Hippocampal formation (tissue), 2 donors: Measurements from ENCODE around the gene APMAP.
"Not testable (repeated sequence)": the region's sequence is repeated elsewhere in the genome, so short reads cannot be mapped to it uniquely, and the experiment has no call there.

ENCODE experiments used
- DNase-seq, 2 donors: peaks; one replicate each; lab custom pipeline; 2025; lab: John Stamatoyannopoulos, UW

Gene APMAP

GRCh38 chr20:24933266-24933908, 59.2 kb downstream of the APMAP start:
- no peak for DNase-seq

DNA sequence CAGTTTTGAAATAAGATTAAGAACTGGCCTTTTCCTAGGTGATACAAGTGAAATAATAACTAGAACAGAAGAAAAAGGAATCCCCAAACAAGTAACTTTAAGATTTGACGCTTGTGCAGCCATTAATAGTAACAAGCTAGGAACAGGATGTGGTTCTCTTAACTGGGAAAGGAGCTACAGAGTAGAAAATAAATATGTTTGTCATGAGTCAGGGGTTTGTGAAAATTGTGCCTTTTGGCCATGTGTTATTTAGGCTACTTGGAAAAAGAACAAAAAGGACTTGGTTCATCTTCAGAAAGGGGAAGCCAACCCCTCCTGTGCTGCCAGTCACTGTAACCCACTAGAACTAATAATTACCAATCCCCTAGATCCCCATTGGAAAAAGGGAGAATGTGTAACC, 60.7 kb downstream of the APMAP start:
- not testable (repeated sequence) for DNase-seq

- not testable (repeated sequence) for DNase-seq
Measured at GRCh38 chr20:24930724-24931688, 61.5 kb downstream of the APMAP start.

- not testable (repeated sequence) for DNase-seq
Measured at GRCh38 chr20:24929867-24930723, 62.5 kb downstream of the APMAP start.

- DNase-seq: not testable (repeated sequence)
Measured at GRCh38 chr20:24929259-24929658, 63.3 kb downstream of the APMAP start.

DNA sequence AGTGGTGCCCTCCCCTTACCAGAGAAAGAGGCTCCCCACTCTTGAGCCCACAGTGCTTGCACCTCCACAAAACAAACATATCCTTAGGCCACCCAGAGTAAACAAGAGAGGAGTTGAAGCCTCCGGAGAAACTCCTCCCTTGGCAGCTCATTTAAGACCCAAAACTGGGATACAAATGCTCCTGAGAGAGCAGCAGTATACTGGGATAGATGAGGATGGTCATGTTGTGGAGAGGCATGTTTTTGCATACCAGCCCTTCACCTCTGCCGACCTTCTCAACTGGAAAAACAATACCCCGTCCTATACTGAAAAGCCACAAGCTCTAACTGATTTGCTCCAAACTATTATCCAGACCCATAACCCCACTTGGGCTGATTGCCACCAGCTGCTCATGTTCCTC, 71.8 kb downstream of the APMAP start:
- DNase-seq: not testable (repeated sequence)

GRCh38 chr20:24919665-24920064, 72.9 kb downstream of the APMAP start:
- not testable (repeated sequence) for DNase-seq

- no peak for DNase-seq
Measured at GRCh38 chr20:24918579-24919566, 73.7 kb downstream of the APMAP start.

DNA sequence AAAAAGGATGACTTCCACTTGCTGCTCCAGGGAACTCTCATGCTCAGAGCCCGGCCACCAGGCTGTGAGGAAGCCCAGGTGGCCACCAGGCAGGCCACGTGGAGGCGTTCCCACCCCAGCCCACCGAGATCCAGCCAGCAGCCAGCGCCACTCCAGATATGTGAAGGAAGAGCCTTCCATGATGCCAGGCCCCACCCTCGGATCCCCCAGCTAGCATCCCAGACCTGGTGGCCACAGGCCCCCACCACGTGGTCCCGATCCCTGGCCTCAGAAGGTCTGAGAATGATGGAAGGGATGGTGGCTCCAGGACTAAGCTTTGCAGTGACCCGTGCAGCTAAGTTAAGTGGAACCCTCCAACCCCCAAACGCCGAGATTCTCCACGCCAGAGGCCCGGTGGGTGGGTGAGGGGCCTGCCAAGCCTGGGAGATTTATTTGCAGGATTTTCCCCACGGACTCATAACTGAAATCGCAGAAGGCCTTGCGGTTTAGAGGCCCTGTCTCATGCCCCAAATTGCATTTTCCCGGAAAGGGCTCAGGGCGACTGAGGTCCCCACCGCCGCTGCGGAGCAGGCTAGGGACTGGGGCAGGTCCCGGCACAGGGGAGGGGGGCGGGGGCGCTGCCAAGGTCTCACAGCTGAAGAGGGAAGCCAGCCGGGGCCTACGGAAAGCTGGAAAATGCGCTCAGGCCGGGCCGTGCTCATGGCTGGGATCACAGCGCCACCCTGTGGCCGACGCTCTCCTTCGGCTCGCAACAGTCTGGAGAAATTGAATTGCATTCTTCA, 74.6 kb downstream of the APMAP start:
- peak; percentile 59 to 74 for DNase-seq

- no peak for DNase-seq
Measured at GRCh38 chr20:24917056-24917455, 75.5 kb downstream of the APMAP start.

- DNase-seq: no peak
Measured at GRCh38 chr20:24916412-24916811, 76.1 kb downstream of the APMAP start.

DNA sequence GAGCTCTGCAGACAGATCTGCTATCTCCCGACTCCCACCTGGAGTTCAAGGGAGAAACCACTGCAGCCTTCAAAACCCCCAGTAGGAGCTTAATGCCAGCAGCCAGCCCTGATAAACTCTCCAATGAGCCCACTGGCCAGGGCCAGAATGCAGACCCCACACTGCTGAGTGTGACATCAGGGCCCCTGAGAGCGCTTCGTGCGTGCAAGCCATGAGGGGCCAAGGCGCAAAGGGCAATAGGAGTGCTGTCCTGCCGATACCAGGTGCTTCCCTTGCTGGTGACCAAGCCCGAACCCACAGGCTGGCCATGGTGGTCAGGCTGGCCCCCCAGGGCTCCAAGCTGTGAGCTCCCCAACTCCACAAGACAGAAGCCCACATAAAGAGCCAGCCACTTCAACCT, 76.7 kb downstream of the APMAP start:
- no peak for DNase-seq

- no peak for DNase-seq
Measured at GRCh38 chr20:24915440-24915839, 77.1 kb downstream of the APMAP start.

DNA sequence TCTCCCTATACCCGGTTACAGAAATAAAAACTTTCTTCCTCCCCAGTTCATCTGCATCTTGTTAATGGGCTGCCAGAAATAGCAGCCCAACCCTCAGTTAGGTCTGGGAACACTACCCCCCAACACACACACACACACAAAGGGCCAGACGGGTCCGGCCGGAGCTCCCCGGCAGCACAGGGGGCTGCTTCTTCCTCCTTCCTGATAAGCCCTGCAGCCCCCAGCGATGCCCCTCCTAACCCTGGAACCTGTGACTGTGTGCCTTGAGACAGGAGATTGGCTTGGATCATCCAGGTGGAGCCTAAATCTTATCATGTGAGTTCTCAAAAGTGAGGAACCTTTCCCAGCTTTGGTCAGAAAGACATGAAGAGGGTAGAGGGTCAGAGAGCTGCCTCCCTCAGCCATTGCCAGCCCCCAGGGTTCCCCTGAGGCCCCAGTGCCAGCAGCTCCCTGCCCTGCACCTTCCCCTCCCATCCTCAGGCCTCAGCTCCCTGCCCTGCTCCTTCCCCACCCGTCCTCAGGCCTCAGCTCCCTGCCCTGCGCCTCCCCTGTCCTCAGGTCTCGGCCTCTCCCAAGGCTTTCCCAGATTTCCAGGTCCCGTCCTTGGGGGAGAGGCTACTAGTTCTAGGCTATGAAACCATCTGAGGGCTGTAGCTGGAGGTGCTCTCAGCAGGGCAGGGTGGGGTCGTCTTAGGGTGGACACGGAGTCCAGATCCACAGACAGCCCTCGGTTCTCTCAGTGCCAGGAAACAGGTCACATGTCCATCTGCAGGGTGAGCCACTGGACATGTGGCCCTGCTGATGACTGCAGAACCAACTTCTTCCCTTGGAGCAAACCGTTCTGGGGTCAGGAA, 77.9 kb downstream of the APMAP start:
- no peak for DNase-seq

DNA sequence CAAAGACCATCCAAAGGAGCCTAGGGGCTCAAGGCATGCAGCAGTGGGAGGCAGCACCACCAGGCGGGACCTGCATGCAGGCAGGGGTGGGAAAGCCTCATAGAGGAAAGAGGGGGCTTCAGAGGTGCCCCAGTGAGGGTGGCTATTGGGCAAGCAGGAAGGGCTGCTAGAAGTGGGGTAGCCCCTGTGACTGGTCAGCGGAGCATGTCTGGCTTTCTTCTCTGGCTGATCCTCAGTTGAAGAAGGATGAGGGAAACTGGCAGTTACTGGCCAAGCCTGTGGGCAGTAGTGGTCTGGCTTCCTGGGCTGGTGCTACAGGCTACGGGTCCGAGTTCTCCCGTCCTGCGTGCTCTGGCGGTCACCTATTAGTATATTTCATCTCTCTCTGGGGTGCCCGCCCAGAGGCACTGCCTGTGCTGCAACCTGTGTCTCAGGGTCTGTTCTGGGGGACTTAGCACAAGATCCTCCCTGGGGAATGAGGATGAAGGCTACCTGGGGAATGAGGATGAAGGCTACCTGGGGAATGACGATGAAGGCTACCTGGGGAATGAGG, 79.4 kb downstream of the APMAP start:
- DNase-seq: no peak
